ENCODE results near the gene FZD7. TPM values are rescaled to one million over a fixed set of nuclear protein-coding genes. Genes with fewer than 3 reads are reported as not detected.

FZD7 gene
- total and polyA plus RNA-seq, 9 of the 15 experiments (the other 6 are each of a cell fraction or from before 2014, with no cell fraction given): 0.11 to 2.4 (median 0.69) TPM

- no peak overlapping the region; the same call in 2 of the 3 replicates for H3K27ac ChIP-seq (ENCODE audit: extremely low read depth, low read depth, low read length)
- peak; percentile 96 for ATAC-seq
- CTCF ChIA-PET (ENCODE audit: low intra/inter-chr PET ratio): no interaction called here
- H3K79me2 ChIP-seq (ENCODE audit: control insufficient read depth, insufficient read depth, low read length): no peaks in the 10 kb centered on the region
- H3K27me3 ChIP-seq (ENCODE audit: control insufficient read depth in 2 of 2, insufficient read depth in 2 of 2, low read length in 2 of 2): no peaks in the 10 kb centered on the region; a peak in 1 of 5 replicates
- H3K4me1 ChIP-seq (replicated peaks in 1 of 2; ENCODE audit: control insufficient read depth in 2 of 2, insufficient read depth in 2 of 2, low read length in 2 of 2): peaks cover 0 to 19% of the 10 kb centered on the region in 2 experiments; a peak in 3 of 5 replicates
- BruUV-seq (replicated peaks): no TSS peak
- no peak overlapping the region; a peak in 1 of 4 replicates for H3K9ac ChIP-seq (ENCODE audit: insufficient read depth in 1 of 2, low read depth in 2 of 2, low read length in 2 of 2)
- H4K20me1 ChIP-seq (replicated peaks; ENCODE audit: control insufficient read depth, insufficient read depth, low read length): no peaks in the 10 kb centered on the region
- POLR2A ChIA-PET: interaction anchor here (0.6 kb wide), 1 partner anchor 9 kb away, joined by 3 read pairs; no protein-coding TSS in a partner anchor
- intact Hi-C loops (cut with micrococcal nuclease) (no loop called here), in situ Hi-C loops (cut with MboI) (no loop called here)
- FAIRE-seq: peak; percentile 83
- H2AFZ ChIP-seq (ENCODE audit: low read depth, low read length): peak overlapping the region; percentile 64
- peak overlapping the region; percentile 39 for H3K4me2 ChIP-seq (ENCODE audit: insufficient read depth, low read length)
- H3K9me1 ChIP-seq (ENCODE audit: control insufficient read depth, insufficient read depth, low read length): no peaks in the 10 kb centered on the region
- peak; percentile 20 to 82 (median 50) for DNase-seq (ENCODE audit: extremely low read depth in 1 of 4, low spot score in 3 of 4)
- H3K9me3 ChIP-seq (replicated peaks; ENCODE audit: control insufficient read depth, insufficient read depth, low read depth, low read length): no peaks in the 10 kb centered on the region
- H3K36me3 ChIP-seq (ENCODE audit: control insufficient read depth, insufficient read depth, low read length): no peaks in the 10 kb centered on the region
- no peak overlapping the region for H3K4me3 ChIP-seq
- 8% methylated on average over 10 of the region's 11 CpGs for WGBS (ENCODE audit: insufficient coverage, low coverage, missing lambda C conversion rate)
- TF ChIP-seq FOXK2 (conservative IDR thresholded peaks at IDR 0.05 in 1 of 2, IDR thresholded peaks at IDR 0.05 in 1 of 2; ENCODE audit: low read depth in 2 of 2): peak; percentile 50 to 57; a peak in 1 of 4 replicates
- 0 out of 4 replicates have a peak, but pooled peaks of 1 of the 2 experiments have one; percentile 39 for TF ChIP-seq TRIM24 (IDR thresholded peaks at IDR 0.05)
- no peak for TF ChIP-seq ETS2 (tag; IDR thresholded peaks at IDR 0.05; ENCODE audit: borderline replicate concordance, poor library complexity, severe bottlenecking)
- peak; percentile 76 for TF ChIP-seq ARID1B (IDR thresholded peaks at IDR 0.05)
- no peak for TF ChIP-seq TAF9B (IDR thresholded peaks at IDR 0.05; ENCODE audit: partially characterized antibody)
- no peak for TF ChIP-seq ZNF696 (CRISPR knock-in tag; conservative IDR thresholded peaks at IDR 0.05)
- peak; percentile 22; the same call in 1 of the 2 replicates for TF ChIP-seq CXXC5 (CRISPR knock-in tag; IDR thresholded peaks at IDR 0.05)
- TF ChIP-seq EHMT2 (IDR thresholded peaks at IDR 0.05): peak; percentile 79
- no peak for TF ChIP-seq SMARCB1 (IDR thresholded peaks at IDR 0.05; ENCODE audit: insufficient read length, low read depth)
- TF ChIP-seq FOS (IDR thresholded peaks at IDR 0.05; ENCODE audit: extremely low read depth, insufficient read length): no peak
These were observed 35.8 kb downstream of the FZD7 start for GRCh38 chr2:202069170-202070067.

All from K562 (cell line).